Frontal cortex (tissue), 4 donors: ENCODE results near the gene TMEM150A. TPM values are rescaled to one million over a fixed set of nuclear protein-coding genes. Genes with fewer than 3 reads are reported as not detected.
"Not testable (repeated sequence)": the region's sequence is repeated elsewhere in the genome, so short reads cannot be mapped to it uniquely, and the experiment has no call there.

Experiments
- DNase-seq, 2 donors: peaks; one replicate each; pipeline ENCODE4 v3.0.0; 2012; ENCODE audit warnings: low spot score in 2 of 2
- FAIRE-seq: peaks from 2 replicates; lab custom pipeline; 2012; peaks lifted over from hg19 to GRCh38; lab: Jason Lieb, UNC
- total RNA-seq: library from RNA; depleted of rRNA; stranded (reverse); fragments of >200 nt; gene quantifications from one replicate; pipeline ENCODE4 v1.2.3, GENCODE V29; 2014
- donor health status: control.
- donor health status: control.
- donor health status: control.

TMEM150A gene
- total RNA-seq, 1 donor from 2014 or later = 3.7 TPM

- no peak for DNase-seq
Measured at GRCh38 chr2:85613717-85614515, 11.4 kb upstream of the TMEM150A start.

GRCh38 chr2:85611705-85612587 lies 9.4 kb upstream of the TMEM150A start, which contains the start of gene C2orf68:
Gene C2orf68, minus strand, starts transcription at chr2:85612066. Its CDS starts 82 bp downstream, at chr2:85611984.
- DNase-seq (peak; percentile 92 to 93), FAIRE-seq (no peak)

More at GRCh38 chr2:85613717-85614515, 11.4 kb upstream of the TMEM150A start:
- FAIRE-seq = no peak

- no peak for DNase-seq
- FAIRE-seq = no peak
Measured at GRCh38 chr2:85611217-85611704, 8.8 kb upstream of the TMEM150A start.

- FAIRE-seq (no peak), DNase-seq (no peak)
Measured at GRCh38 chr2:85607268-85608215, 5.0 kb upstream of the TMEM150A start.

GRCh38 chr2:85606116-85606455 lies 3.6 kb upstream of the TMEM150A start:
- DNase-seq (peak in 1 of 2 donors; percentile 3), FAIRE-seq (no peak)

DNA sequence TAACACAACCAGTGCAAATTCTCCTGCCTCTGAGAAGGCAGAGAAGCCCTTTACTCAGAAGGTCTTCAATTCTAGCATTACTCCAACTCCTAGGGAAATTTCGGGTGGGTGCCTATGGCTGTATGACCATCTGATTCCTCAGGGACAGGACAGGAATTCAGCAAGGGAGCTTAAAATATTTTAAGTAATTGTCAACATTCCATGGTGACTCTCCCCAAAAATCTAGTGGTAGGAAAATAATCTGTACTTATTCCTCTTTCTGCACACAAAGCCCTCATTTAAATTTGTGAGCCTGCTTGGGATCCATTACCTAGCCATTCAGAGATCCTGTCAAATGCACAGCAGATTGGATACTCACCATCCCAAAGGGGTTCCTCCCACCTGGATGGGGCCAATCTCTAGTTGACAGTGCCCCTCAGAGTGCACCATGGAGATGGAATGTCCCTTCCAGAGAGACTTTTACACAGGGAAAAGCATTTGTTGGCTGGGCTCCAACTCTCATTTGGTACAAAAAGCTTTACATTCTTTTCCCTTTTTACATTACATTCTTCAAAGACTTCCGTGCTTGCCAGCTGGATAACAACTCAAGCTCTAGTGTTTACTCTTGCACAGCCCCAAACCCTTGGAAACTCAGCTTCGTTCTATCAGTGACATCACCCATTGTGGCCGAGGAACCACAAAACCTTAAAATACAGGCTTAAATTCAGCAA lies 3.1 kb upstream of the TMEM150A start:
- no peak for FAIRE-seq
- DNase-seq = peak in 1 of 2 donors; percentile 5

DNA sequence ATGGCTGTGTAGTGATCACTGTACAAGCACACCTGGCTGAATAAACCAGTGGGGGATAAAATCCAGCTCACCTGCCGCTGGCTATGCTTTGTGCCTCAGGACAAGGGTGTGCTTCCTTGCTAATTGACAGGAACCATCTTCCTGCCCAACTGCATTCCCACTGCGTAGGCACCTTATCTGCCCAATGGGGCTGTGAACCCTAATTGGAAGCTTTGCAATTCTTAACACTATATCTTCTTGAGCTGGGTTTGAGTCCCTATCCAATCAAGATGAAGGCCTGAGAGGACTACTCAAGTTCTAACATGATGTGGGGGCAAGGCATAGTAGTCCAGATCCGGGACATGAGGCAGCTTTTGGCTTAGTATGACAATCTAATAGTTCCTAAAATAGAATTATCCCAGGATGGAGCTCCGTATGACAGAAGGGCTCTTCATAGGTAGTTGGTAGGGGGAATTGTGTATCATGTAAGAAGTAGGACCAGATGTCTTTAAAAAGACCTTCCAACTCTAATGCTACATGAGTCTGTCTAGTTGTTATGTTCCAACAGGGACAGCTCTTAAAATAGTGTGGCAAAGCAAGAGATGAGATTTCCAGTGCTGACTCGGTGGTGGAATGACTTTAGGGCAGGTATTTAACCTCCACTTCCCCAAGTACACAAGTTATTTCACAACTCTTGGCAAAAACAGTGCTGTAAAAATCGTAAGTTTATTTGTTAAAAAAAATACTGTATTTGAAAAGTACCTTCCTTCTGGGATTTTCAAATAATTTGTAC lies 2.3 kb upstream of the TMEM150A start:
- FAIRE-seq (no peak), DNase-seq (no peak)

DNA sequence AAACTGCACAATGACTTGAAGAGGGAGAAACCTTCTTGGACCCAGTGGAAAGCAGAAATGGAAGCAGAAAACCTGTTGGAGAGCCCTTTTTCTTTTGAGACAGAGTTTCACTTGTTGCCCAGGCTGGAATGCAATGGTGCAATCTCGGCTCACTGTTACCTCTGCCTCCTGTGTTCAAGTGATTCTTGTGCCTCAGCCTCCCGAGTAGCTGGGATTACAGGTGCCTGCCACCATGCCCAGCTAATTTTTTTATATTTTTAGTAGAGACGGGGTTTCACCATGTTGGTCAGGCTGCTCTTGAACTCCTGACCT lies 1.6 kb upstream of the TMEM150A start:
- not testable (repeated sequence) for DNase-seq, FAIRE-seq

DNA sequence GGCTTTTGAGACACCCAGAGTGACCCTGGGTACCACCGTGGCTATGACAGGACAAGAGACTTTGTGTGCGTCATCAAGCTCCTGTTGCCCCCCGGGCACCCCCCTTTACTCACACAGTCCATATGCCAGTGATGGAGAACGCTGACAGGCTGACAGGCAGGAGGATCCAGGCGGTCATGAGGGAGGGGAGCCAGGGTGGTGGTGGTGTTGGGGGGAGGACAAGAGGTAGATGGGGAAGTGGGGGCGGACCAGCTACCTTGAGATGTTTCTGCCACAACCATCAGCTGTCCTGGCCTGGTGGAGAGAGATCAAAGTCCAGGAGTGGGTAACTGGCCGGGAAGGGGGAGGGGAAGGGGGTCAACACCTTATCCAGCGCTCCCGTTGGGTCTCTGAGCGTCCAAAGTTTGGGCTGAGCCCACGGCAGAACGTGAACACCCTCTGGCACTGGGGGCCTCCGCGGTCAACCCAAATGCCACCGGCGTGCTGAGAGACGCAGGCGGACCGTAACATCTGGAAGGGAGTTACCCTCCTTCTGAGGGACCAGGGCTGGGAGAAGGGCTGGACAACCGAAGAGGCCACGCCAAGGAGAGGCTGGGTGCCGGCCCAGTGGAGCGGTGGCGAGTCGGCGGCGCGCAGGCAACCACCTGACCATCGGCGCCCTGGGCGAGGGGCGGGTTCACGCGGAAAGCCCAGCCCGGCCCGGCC lies 575 bp downstream of the TMEM150A start:
- peak in 1 of 2 donors; percentile 64 for DNase-seq
- no peak for FAIRE-seq

DNA sequence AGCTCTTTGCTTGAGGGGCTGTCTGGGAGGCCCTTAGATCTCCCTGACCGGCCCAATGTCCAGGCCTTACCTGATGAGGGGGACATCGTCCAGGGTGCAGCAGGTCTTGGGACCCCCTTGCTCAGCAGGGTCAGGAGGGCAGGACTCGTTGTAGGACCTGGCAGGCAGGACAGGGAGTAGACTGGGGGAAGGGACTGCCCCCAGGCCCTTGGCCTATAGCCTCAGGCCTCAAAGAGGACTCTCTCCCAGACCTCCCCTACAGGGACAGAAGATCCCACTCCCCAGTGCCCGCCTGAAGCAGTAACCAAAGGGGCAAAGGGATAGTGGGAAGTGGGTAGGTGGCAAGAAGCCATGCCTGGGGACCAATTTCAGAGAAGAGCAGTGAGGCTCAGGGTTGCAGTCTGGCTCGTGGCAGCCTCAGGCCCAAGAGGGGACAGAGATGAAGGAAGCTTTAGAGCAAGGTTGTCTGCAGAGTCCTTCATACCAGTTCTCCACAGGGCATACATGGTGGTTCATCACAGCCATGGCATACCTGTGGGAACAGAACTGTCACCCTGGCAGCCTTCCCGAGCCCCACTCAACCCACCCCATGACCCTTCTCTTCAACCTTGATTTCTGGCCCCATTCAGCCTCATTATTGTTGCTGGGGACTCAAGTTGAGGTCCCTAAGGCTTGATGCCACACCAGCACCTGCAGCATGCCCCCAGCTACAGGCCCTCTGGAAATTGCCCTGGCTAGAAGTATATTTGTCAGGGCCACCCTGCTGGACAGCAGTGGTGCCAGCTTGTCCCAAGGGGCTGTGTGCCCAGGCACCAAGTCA lies 1.3 kb downstream of the TMEM150A start:
- no peak for DNase-seq
- no peak for FAIRE-seq

DNA sequence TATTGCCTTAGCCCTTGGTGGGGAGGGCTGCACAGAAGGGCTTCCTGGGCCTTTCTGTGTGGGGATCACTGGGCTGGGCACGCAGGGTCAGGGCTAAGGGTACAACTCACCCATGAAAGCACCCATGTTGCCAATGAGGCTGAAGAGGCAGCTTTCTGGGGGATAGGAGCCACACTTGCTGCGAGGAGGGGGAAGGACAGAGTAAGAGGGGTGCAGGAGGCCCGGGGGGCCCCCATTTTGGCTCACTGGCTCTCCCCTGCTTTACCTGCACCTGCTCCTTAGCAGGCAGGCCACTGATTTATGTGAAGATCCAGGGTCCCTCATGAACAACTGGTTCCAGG lies 2.3 kb downstream of the TMEM150A start:
- no peak for FAIRE-seq
- no peak for DNase-seq

- FAIRE-seq = no peak
- DNase-seq = no peak
Measured at GRCh38 chr2:85599468-85600234, 2.8 kb downstream of the TMEM150A start.

DNA sequence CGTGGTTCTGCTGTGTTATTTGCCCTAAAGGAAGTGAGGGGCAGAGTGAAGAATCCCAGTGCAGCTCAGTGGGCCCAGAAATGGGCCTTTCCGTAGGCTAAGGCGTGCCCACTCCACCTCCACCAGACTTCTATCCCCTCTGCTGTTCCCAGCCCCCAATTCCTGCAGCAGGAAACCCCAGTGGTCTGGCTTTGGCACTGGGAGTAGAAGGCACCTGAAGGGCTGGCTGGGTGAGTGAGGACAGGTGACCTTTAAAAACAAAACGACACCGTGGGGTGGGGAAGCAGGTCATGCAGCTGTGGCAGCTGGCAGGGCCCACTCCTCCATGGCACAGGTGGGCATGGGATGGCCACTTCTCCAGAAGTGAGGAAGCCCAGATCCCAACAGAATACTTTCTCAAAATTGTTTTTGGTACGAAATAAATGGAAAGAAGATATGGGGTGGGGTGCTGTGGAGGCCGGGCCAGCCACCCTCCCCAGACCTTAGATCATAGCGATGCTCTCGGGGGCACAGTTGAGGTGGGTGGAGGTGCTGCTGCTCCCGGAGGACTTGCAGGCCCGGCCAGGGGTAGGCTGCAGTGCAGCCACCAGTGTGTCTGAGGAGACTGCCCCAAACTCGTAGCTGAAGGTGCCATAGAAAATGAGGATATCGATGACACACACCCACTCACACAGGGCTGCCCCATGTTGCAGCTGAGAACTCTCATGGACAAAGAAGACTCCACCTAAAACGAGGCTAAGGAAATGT lies 3.7 kb downstream of the TMEM150A start:
- FAIRE-seq = no peak
- DNase-seq = no peak

- FAIRE-seq (no peak), DNase-seq (no peak)
Measured at GRCh38 chr2:85597241-85597640, 5.3 kb downstream of the TMEM150A start.

DNA sequence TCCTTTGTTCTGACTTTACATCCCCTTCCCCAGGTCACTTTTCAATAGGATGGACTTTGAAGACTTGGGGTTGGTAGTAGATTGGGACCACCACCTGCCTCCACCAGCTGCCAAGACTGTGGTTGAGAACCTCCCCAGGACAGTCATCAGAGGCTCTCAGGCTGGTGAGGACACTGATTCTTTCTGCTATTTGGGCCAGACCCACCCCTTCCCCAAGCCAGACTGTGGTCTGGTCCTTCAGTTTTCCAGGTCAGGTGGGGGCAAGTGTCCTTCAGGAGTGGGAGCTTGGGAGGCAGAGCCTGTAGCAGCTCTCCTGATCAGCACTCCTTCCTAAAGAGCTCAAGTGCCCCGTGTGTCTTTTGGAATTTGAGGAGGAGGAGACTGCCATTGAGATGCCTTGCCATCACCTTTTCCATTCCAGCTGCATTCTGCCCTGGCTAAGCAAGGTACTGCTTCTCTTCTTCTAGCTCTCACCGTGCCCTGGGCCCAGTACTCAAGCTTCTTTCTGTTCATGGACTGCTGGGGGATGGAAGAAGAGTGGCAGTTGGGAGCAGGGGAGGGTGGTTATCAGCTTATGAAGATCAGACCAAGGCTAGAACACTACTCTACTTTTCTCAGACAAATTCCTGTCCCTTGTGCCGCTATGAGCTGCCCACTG lies 5.9 kb downstream of the TMEM150A start:
- FAIRE-seq = no peak
- DNase-seq = no peak
